ENCODE measurements around the gene IL16.
"Not testable (repeated sequence)": the region's sequence is repeated elsewhere in the genome, so short reads cannot be mapped to it uniquely, and the experiment has no call there.

The IL16 gene

DNA sequence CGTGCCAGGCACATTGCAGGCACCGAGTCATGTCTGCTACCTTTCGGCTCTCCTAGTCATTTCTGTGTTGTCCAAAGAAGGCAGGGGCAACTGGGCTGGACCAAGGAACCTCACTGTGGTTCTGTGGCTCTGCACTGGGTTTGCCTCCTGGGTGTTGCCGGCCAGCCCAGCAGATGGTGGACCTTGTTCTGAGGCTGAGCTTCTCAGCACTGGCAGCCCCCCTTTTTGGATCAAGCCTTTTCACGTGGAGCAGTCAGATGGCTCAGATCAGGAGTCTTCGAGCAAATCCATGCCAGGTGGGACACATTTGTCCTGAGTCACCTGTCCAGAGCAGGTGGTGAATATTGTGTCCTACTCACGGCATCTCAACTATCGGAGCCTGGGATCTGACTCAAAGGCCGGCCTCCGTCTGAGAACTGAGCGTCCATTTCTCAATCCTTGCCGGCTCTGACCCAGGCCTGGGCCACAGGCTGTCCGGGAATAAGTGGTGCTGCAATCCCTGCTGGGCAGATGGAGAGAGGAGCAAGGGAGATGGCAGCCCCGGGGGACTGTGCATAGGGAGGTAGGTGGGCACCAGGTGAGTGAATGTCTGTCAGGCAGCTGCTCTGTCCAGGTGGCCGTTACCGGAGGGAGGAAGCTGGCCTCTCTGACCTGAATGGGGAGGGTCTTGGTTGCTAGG is at the start of gene IL16:
Gene IL16 (plus strand): TSS at position 304 of the 679 bp plus-strand sequence. CDS start 28,521 bp downstream, outside the sequence.
- Histone ChIP-seq H3K27ac (ENCODE audit: low read length) (no peak within 1 kb of the TSS), H3K27me3 (ENCODE audit: insufficient read depth, low read length) (no peaks in the 10 kb centered on the region), H3K36me3 (ENCODE audit: insufficient read depth, low read depth, low read length) (no peaks in the 10 kb centered on the region), H3K4me1 (ENCODE audit: insufficient read depth, low read length) (no peaks in the 10 kb centered on the region), H3K9me3 (ENCODE audit: insufficient read depth, low read depth, low read length) (no peaks in the 10 kb centered on the region), H3K9ac (ENCODE audit: low read depth, low read length) (no peak within 1 kb of the TSS), H3K4me3 (ENCODE audit: low read length) (no peak within 1 kb of the TSS)

DNA sequence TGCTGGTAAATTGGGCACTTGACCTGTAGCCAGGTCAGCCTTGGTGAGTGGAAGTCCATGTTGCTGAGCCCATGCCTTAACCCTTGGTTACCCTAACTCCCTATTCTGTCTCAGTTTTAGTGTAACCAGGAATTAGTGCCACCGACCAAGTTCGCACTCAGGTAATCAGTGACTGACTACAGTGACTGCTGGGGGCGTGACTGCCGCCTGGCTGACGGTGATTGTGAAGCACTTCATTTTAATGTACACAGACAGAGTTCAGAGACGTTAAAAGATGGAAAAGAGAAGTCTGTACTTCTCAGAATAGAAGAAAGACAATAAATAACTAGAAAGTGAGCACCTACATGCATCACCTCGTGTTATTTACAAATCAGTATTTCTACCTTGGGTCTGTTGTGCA is 45.3 kb upstream of the IL16 start:
- no peaks in the 10 kb centered on the region for H3K36me3 ChIP-seq (ENCODE audit: insufficient read depth, low read depth, low read length)

DNA sequence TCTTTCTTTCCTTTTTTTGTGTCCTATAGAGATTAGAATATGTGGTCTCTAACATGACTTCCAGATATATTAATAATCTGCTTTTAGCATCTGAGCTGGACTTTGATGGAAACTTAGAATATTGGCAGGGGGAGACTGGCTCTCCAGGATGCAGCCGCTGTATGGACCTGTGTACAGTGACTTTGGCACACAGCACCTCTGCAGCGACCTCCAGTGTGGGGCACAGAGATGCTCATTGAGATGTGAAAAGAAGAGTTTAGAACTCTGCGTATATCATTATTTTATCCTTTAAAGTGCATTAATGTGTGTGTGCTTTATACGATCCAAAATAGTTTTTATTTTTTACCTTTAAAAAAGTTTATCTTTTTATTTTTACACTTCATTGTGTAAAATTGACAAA is 44.3 kb upstream of the IL16 start:
- Histone ChIP-seq H3K27me3 (ENCODE audit: insufficient read depth, low read length) (no peaks in the 10 kb centered on the region), H3K9me3 (ENCODE audit: insufficient read depth, low read depth, low read length) (no peaks in the 10 kb centered on the region), H3K4me1 (ENCODE audit: insufficient read depth, low read length) (no peaks in the 10 kb centered on the region), H3K9ac (ENCODE audit: low read depth, low read length) (no peak overlapping the region), H3K4me3 (ENCODE audit: low read length) (no peak overlapping the region), H3K27ac (ENCODE audit: low read length) (no peak overlapping the region), H3K36me3 (ENCODE audit: insufficient read depth, low read depth, low read length) (no peaks in the 10 kb centered on the region)

More for the DNA sequence above, 45.3 kb upstream of the IL16 start:
- H3K4me1 ChIP-seq (ENCODE audit: insufficient read depth, low read length): no peaks in the 10 kb centered on the region
- no peaks in the 10 kb centered on the region for H3K27me3 ChIP-seq (ENCODE audit: insufficient read depth, low read length)
- no peak overlapping the region for H3K27ac ChIP-seq (ENCODE audit: low read length)
- H3K4me3 ChIP-seq (ENCODE audit: low read length): no peak overlapping the region
- no peaks in the 10 kb centered on the region for H3K9me3 ChIP-seq (ENCODE audit: insufficient read depth, low read depth, low read length)
- H3K9ac ChIP-seq (ENCODE audit: low read depth, low read length): no peak overlapping the region

DNA sequence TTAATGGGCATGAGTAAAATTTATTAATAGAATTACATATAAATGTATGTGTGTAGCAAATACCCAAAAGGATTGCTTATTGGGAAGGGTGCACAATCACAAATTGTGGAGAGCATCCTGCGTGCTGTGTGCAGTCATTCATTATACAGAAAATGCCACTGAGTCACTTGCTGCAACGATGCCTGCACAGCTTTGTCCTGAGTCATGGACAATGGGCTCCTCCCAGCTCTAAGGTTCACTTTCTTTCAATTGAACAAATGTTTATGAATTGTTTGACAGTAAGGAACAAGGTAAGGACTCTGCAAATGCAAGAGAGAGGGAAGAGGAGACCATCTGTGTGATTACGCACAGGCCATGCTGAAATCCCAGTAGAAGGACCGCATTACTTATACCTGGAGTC is 43.9 kb upstream of the IL16 start:
- no peak overlapping the region for H3K9ac ChIP-seq (ENCODE audit: low read depth, low read length)
- H3K27ac ChIP-seq (ENCODE audit: low read length): no peak overlapping the region
- H3K4me3 ChIP-seq (ENCODE audit: low read length): no peak overlapping the region
- H3K36me3 ChIP-seq (ENCODE audit: insufficient read depth, low read depth, low read length): no peaks in the 10 kb centered on the region
- H3K4me1 ChIP-seq (ENCODE audit: insufficient read depth, low read length): no peaks in the 10 kb centered on the region
- H3K9me3 ChIP-seq (ENCODE audit: insufficient read depth, low read depth, low read length): no peaks in the 10 kb centered on the region
- no peaks in the 10 kb centered on the region for H3K27me3 ChIP-seq (ENCODE audit: insufficient read depth, low read length)

DNA sequence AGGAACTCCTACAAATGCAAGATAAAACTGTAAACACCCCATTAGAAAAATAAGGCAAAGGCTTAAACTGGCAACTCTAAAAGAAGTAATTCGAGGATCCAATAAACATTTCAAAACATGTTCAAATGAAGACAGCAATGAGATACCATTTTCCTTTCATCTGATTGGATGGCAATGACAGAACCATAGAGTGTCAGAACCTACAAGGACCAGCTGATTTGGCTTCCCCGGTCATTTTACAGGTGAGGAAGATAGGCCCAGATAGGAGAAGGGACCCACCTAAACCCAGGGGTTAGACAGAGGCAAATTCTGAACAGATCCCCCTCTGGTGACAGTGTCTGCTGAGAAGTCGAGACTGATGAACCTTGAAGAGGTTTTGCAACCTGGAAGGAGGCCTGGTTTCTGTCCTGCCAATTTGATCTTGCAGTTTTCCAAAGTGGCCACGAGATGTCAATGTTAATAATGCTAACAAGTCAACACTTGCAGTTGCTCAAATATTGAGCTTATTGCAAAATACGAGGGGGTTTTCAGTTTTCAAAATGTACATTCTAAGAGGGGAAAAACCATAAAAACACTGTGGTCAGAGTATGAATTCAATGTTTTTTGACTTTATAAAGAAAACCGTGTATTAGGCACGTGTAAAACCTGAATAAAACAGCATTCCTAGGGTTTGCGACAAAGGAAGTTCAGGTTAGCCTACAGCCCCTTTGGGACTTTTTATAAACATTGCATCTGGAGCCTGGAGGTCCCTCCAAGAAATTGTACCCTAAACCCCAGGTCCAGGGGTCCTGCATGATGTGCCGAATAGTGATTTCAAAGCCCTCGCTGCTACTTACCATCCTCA is 41.1 kb upstream of the IL16 start:
- Histone ChIP-seq H3K4me3 (ENCODE audit: low read length) (no peak overlapping the region), H3K9me3 (ENCODE audit: insufficient read depth, low read depth, low read length) (no peaks in the 10 kb centered on the region), H3K36me3 (ENCODE audit: insufficient read depth, low read depth, low read length) (no peaks in the 10 kb centered on the region), H3K4me1 (ENCODE audit: insufficient read depth, low read length) (no peaks in the 10 kb centered on the region), H3K27ac (ENCODE audit: low read length) (no peak overlapping the region), H3K9ac (ENCODE audit: low read depth, low read length) (no peak overlapping the region), H3K27me3 (ENCODE audit: insufficient read depth, low read length) (no peaks in the 10 kb centered on the region)

DNA sequence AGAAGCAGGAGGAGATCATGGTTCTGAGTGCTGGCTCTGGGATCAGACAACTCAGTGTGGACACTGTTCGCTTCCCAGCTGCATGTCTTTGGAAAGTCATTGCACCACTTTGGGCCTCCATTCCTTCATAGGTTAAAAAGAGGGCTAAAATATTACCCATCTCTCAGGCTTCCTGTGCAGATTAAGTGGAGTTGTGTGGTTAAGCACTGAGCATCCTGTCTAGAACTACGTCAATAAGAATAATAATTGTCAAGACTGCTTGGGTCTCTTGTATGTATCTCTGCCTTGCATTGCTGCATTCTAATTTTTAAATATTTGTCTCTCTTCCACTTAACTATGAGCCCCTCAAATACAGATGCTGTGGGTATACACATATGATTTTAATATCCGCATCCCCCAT is 40.4 kb upstream of the IL16 start:
- Histone ChIP-seq H3K4me3 (ENCODE audit: low read length) (no peak overlapping the region), H3K27me3 (ENCODE audit: insufficient read depth, low read length) (no peaks in the 10 kb centered on the region), H3K9me3 (ENCODE audit: insufficient read depth, low read depth, low read length) (no peaks in the 10 kb centered on the region), H3K9ac (ENCODE audit: low read depth, low read length) (no peak overlapping the region), H3K27ac (ENCODE audit: low read length) (no peak overlapping the region), H3K4me1 (ENCODE audit: insufficient read depth, low read length) (no peaks in the 10 kb centered on the region), H3K36me3 (ENCODE audit: insufficient read depth, low read depth, low read length) (no peaks in the 10 kb centered on the region)

DNA sequence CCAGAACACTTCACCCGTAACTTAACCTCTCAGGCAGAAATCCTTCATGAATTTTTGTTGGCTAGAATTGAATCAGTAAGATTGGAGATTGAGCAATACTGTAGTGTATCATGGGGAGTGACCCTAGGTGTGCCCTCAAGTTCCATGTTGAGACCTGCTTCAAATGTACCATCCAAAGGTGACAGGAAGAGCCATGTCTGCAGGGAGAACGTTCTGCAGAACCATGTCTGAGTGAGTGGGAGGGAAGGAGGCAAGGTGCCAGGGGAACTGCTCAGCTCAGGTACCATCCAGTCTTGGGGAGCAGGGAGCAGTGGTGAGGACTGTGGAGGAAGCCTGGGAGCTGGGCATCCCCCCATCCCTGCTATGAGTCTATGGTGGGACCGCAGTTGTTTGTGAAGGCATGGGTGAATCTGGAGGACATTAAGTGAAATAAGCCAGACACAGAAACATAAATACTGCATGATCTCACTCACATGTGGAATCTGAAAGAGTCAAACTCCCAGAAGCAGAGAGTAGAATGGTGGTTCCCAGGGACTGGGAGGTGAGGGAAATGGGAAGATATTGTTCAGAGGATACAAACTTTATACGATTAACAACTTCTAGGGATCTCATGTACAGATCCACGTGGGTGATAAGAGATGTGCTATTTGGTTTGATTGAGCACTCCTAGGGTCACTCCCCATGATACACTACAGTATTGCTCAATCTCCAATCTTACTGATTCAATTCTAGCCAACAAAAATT is 39.3 kb upstream of the IL16 start:
- no peaks in the 10 kb centered on the region for H3K9me3 ChIP-seq (ENCODE audit: insufficient read depth, low read depth, low read length)
- no peak overlapping the region for H3K4me3 ChIP-seq (ENCODE audit: low read length)
- H3K27me3 ChIP-seq (ENCODE audit: insufficient read depth, low read length): no peaks in the 10 kb centered on the region
- no peak overlapping the region for H3K9ac ChIP-seq (ENCODE audit: low read depth, low read length)
- H3K27ac ChIP-seq (ENCODE audit: low read length): no peak overlapping the region
- no peaks in the 10 kb centered on the region for H3K4me1 ChIP-seq (ENCODE audit: insufficient read depth, low read length)
- no peaks in the 10 kb centered on the region for H3K36me3 ChIP-seq (ENCODE audit: insufficient read depth, low read depth, low read length)

DNA sequence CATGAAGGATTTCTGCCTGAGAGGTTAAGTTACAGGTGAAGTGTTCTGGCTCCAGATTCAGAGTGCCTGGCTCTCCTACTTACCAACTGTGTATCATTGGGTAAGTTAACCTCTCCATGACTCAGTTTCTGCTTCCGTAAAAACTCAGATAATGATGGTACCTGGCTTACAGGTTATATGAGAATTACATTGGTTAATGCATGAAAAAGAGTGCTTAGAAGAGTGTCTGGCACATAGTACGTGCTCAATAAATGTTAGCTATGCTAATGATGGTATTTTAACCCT is 38.8 kb upstream of the IL16 start:
- Histone ChIP-seq H3K4me3 (ENCODE audit: low read length) (no peak overlapping the region), H3K9ac (ENCODE audit: low read depth, low read length) (no peak overlapping the region), H3K27ac (ENCODE audit: low read length) (no peak overlapping the region), H3K27me3 (ENCODE audit: insufficient read depth, low read length) (no peaks in the 10 kb centered on the region), H3K36me3 (ENCODE audit: insufficient read depth, low read depth, low read length) (no peaks in the 10 kb centered on the region), H3K9me3 (ENCODE audit: insufficient read depth, low read depth, low read length) (no peaks in the 10 kb centered on the region), H3K4me1 (ENCODE audit: insufficient read depth, low read length) (no peaks in the 10 kb centered on the region)

DNA sequence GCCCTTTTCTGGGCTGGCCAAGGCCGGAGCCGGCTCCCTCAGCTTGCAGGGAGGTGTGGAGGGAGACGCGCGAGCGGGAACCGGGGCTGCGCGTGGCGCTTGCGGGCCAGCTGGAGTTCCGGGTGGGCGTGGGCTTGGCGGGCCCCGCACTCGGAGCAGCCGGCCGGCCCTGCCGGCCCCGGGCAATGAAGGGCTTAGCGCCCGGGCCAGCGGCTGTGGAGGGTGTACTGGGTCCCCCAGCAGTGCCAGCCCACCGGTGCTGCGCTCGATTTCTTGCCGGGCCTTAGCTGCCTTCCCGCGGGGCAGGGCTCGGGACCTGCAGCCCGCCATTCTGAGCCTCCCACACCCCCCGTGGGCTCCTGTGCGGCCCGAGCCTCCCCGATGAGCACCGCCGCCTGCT is 38.1 kb upstream of the IL16 start:
- H3K9me3 ChIP-seq (ENCODE audit: insufficient read depth, low read depth, low read length); H3K9ac ChIP-seq (ENCODE audit: low read depth, low read length); H3K4me1 ChIP-seq (ENCODE audit: insufficient read depth, low read length); H3K4me3 ChIP-seq (ENCODE audit: low read length); H3K27ac ChIP-seq (ENCODE audit: low read length); H3K27me3 ChIP-seq (ENCODE audit: insufficient read depth, low read length); H3K36me3 ChIP-seq (ENCODE audit: insufficient read depth, low read depth, low read length): not testable (repeated sequence)

DNA sequence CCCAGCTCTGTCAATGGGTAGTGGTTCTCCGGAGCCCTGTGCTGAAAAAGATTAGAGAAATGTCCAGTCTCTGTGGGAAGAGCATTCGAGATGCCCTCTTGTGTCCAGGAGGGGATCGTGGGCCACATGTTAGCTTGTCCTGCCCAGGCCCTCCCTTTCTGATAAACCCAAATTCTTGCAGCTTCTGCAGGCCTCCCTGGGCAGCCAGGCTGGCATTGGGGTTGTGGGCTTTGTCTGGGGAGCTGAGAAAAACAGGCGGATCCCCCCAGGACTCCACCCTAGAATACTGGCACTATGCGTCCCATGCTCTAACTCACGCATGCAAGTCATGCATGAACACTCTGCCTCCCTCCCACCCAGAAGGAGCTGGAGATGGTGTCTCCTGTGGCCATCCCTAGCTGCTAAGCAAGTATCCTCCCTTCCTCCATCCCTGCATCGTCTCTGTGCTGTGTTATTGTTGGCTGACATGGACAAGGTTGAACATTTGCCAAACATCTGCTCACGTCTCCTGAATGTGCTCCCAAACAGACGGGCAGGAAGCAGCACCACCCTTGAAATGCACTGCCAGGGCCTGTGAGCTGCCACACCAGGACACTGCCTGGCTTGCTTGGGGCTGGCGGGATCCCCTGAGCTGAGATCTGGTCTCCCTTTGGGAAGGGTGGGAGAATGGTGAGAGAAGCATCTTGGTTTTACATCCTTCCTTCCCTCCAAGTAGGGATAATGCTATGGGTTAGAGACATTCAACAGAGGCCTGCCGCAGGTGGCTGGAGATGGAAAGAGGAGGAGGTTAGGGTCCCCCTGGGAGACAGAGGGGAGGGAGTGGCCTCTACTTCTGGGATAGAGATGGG is 36.1 kb upstream of the IL16 start:
- no peak overlapping the region for H3K9ac ChIP-seq (ENCODE audit: low read depth, low read length)
- H3K9me3 ChIP-seq (ENCODE audit: insufficient read depth, low read depth, low read length): no peaks in the 10 kb centered on the region
- no peaks in the 10 kb centered on the region for H3K4me1 ChIP-seq (ENCODE audit: insufficient read depth, low read length)
- H3K27me3 ChIP-seq (ENCODE audit: insufficient read depth, low read length): no peaks in the 10 kb centered on the region
- no peaks in the 10 kb centered on the region for H3K36me3 ChIP-seq (ENCODE audit: insufficient read depth, low read depth, low read length)
- no peak overlapping the region for H3K27ac ChIP-seq (ENCODE audit: low read length)
- no peak overlapping the region for H3K4me3 ChIP-seq (ENCODE audit: low read length)

DNA sequence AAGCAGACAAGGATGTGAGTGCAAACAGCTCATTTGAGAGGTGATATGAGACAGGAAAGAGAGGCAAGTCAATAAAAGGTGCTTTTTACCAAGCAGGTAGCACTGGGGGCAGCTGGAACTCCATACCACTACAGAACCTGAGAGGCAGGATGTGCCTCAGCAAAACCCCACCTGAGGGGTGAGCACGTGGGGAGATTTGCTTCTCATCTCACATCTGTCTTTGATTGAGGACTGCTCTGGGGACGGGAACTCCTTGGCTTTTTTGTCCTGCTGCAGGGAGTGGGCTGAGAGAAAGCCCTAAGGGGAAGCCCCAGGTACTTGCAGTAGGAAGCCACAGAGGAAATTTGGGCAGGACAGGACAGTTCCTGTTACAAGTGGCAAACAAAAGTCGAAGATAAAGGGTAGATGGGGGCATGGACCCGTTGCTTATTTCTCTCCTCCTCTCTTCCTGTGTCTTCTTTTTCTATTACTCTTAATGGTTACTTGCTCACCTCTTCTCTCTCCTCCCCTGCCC is 35.5 kb upstream of the IL16 start:
- no peaks in the 10 kb centered on the region for H3K9me3 ChIP-seq (ENCODE audit: insufficient read depth, low read depth, low read length)
- H3K27me3 ChIP-seq (ENCODE audit: insufficient read depth, low read length): no peaks in the 10 kb centered on the region
- no peak overlapping the region for H3K27ac ChIP-seq (ENCODE audit: low read length)
- H3K36me3 ChIP-seq (ENCODE audit: insufficient read depth, low read depth, low read length): no peaks in the 10 kb centered on the region
- H3K9ac ChIP-seq (ENCODE audit: low read depth, low read length): no peak overlapping the region
- no peak overlapping the region for H3K4me3 ChIP-seq (ENCODE audit: low read length)
- no peaks in the 10 kb centered on the region for H3K4me1 ChIP-seq (ENCODE audit: insufficient read depth, low read length)

Data from iPS-20b (cell line).